ENCODE data around the gene SULT2B1.

SULT2B1 gene

GRCh38 chr19:48644355-48644754, 92.4 kb downstream of the SULT2B1 start:
- Histone ChIP-seq H3K36me3 (replicated peaks) (no peaks in the 10 kb centered on the region), H3K4me3 (ENCODE audit: low read depth, low read length) (no peak overlapping the region), H3K27ac (no peak overlapping the region), H3K27me3 (replicated peaks) (no peaks in the 10 kb centered on the region)
- TF ChIP-seq, protein P1, sequence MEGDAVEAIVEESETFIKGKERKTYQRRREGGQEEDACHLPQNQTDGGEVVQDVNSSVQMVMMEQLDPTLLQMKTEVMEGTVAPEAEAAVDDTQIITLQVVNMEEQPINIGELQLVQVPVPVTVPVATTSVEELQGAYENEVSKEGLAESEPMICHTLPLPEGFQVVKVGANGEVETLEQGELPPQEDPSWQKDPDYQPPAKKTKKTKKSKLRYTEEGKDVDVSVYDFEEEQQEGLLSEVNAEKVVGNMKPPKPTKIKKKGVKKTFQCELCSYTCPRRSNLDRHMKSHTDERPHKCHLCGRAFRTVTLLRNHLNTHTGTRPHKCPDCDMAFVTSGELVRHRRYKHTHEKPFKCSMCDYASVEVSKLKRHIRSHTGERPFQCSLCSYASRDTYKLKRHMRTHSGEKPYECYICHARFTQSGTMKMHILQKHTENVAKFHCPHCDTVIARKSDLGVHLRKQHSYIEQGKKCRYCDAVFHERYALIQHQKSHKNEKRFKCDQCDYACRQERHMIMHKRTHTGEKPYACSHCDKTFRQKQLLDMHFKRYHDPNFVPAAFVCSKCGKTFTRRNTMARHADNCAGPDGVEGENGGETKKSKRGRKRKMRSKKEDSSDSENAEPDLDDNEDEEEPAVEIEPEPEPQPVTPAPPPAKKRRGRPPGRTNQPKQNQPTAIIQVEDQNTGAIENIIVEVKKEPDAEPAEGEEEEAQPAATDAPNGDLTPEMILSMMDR (IDR thresholded peaks at IDR 0.05; ENCODE audit: low read depth, low read length, missing control alignments): no peak
- in situ Hi-C loops (cut with HindIII; ENCODE audit: low pct_ligation_motif_present, low sequenced_read_pairs): no loop called here
- DNase-seq: no peak

GRCh38 chr19:48644839-48645619, 93.1 kb downstream of the SULT2B1 start:
- Histone ChIP-seq H3K4me3 (ENCODE audit: low read depth, low read length) (peak overlapping the region; percentile 30), H3K36me3 (replicated peaks) (no peaks in the 10 kb centered on the region), H3K27me3 (replicated peaks) (no peaks in the 10 kb centered on the region), H3K27ac (no peak overlapping the region)
- TF ChIP-seq, protein P1 (IDR thresholded peaks at IDR 0.05; ENCODE audit: low read depth, low read length, missing control alignments): no peak
- peak; percentile 69 for DNase-seq
- in situ Hi-C loops (cut with HindIII; ENCODE audit: low pct_ligation_motif_present, low sequenced_read_pairs): no loop called here

GRCh38 chr19:48645620-48646000, 93.6 kb downstream of the SULT2B1 start:
- no peaks in the 10 kb centered on the region for H3K36me3 ChIP-seq (replicated peaks)
- H3K27ac ChIP-seq: no peak overlapping the region
- in situ Hi-C loops (cut with HindIII; ENCODE audit: low pct_ligation_motif_present, low sequenced_read_pairs): no loop called here
- TF ChIP-seq, protein P1 (IDR thresholded peaks at IDR 0.05; ENCODE audit: low read depth, low read length, missing control alignments): no peak
- no peak for DNase-seq
- H3K4me3 ChIP-seq (ENCODE audit: low read depth, low read length): peak overlapping the region; percentile 52
- no peaks in the 10 kb centered on the region for H3K27me3 ChIP-seq (replicated peaks)

- Histone ChIP-seq H3K4me3 (ENCODE audit: low read depth, low read length) (peak within 1 kb of the TSS; percentile 52), H3K36me3 (replicated peaks) (no peaks in the 10 kb centered on the region), H3K27ac (no peak within 1 kb of the TSS), H3K27me3 (replicated peaks) (no peaks in the 10 kb centered on the region)
- in situ Hi-C loops (cut with HindIII; ENCODE audit: low pct_ligation_motif_present, low sequenced_read_pairs): no loop called here
- peak; percentile 68 for DNase-seq
- TF ChIP-seq, protein P1 (IDR thresholded peaks at IDR 0.05; ENCODE audit: low read depth, low read length, missing control alignments): peak; percentile 91
Observed at GRCh38 chr19:48646001-48646721, 94.2 kb downstream of the SULT2B1 start, which contains the start of gene CA11. Gene CA11, minus strand, starts transcription at chr19:48646187. Its CDS starts 555 bp downstream, at chr19:48645632.

DNA sequence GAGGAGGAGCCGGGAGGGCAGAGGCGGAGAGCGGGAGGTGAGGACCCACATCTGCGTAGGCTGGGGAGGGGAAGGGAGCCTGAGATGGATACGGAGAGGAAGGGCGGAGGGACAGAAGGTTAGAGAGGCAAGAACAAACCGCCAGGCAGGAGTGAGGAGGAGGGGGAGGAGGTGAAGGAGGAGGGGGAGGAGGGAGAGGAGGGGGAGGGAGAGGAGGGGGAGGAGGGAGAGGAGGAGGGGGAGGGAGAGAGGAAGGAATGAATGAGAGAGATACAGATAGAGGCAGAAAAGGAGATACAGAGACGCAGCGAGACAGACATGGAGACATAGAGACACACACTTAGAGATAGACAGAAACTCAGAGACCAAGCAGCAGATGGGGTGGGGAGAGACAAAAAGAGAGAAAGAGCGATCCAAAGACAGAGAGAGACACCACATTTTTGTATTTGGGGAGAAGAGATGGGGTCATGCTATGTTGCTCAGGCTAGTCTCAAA, 94.8 kb downstream of the SULT2B1 start:
- no peak for DNase-seq
- H3K4me3 ChIP-seq (ENCODE audit: low read depth, low read length): no peak overlapping the region
- no peaks in the 10 kb centered on the region for H3K27me3 ChIP-seq (replicated peaks)
- in situ Hi-C loops (cut with HindIII; ENCODE audit: low pct_ligation_motif_present, low sequenced_read_pairs): no loop called here
- H3K36me3 ChIP-seq (replicated peaks): no peaks in the 10 kb centered on the region
- TF ChIP-seq, protein P1 (IDR thresholded peaks at IDR 0.05; ENCODE audit: low read depth, low read length, missing control alignments): no peak
- H3K27ac ChIP-seq: no peak overlapping the region
